Loucy (cell line): ENCODE results near the gene CCDC8.

Experiments used
- EZH2phosphoT487 ChIP-seq: fragments of 200-600 bp; IDR thresholded peaks from 2 replicates; pipeline ENCODE4 v1.6.1; 2018; ENCODE audit warnings: antibody characterized with exemption, mild to moderate bottlenecking, moderate library complexity, borderline replicate concordance
- TF ChIP-seq, protein P1 (sequence below): fragments of 200-600 bp; sonication (generic); conservative IDR thresholded peaks from 2 replicates; pipeline ENCODE4 v1.5.1; 2014; ENCODE audit warnings: mild to moderate bottlenecking, antibody characterized with exemption, low read length

DNA sequence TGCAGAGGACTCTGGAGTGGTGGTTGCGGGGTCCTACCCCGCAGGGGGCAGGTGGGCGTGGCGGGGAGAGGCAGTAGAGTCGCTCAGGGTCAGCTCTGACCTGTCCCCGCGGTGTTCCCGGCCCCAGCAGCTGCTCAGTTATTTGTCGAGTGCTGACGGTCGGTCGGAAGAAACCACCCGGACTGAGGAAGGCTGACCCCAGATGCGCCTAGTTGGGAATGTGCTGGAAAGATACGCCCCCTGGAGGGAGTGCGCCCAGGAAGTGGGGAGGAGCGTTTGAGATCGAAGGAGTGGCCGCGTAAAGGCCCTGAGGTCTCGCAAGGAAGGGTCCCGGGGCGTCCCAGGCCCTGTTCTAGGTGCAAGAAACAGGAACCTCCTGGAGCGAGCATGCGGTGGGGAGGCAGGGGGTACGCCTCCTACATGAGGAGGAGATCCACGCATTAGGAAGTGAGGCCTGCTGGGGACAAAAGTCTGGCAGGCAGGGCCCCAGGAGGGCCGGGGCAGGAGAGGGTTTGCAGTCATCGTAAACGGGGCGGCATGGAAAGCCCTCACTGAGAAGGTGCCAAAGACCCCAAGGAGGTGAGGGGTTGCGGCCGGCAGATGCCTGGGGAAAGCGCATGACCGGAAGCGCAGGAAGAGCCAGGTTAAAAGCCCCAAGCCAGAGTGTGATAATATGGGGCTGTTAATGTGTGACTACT is 9.2 kb downstream of the CCDC8 start:
- TF ChIP-seq, protein P1, sequence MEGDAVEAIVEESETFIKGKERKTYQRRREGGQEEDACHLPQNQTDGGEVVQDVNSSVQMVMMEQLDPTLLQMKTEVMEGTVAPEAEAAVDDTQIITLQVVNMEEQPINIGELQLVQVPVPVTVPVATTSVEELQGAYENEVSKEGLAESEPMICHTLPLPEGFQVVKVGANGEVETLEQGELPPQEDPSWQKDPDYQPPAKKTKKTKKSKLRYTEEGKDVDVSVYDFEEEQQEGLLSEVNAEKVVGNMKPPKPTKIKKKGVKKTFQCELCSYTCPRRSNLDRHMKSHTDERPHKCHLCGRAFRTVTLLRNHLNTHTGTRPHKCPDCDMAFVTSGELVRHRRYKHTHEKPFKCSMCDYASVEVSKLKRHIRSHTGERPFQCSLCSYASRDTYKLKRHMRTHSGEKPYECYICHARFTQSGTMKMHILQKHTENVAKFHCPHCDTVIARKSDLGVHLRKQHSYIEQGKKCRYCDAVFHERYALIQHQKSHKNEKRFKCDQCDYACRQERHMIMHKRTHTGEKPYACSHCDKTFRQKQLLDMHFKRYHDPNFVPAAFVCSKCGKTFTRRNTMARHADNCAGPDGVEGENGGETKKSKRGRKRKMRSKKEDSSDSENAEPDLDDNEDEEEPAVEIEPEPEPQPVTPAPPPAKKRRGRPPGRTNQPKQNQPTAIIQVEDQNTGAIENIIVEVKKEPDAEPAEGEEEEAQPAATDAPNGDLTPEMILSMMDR: no peak
- no peak for TF ChIP-seq EZH2phosphoT487
